Pancreas (tissue), 10 donors: Measurements from ENCODE around the gene ITIH1. TPM values are rescaled to one million over a fixed set of nuclear protein-coding genes. Genes with fewer than 3 reads are reported as not detected.
"Not testable (repeated sequence)": the region's sequence is repeated elsewhere in the genome, so short reads cannot be mapped to it uniquely, and the experiment has no call there.

Experiments
- ATAC-seq, 4 donors: fragments of 200-7000 bp; cut with Tn5 transposase; one replicate each; pipeline versions ENCODE4 v1.8.0 to v1.9.1; 2020; ENCODE audit warnings: mild to moderate bottlenecking in 4 of 4, moderate library complexity in 4 of 4
- DNase-seq, 6 donors: peaks; one replicate each; pipeline ENCODE4 v3.0.0-alpha.2; 2020
- FAIRE-seq: peaks from 2 replicates; lab custom pipeline; 2012; peaks lifted over from hg19 to GRCh38; lab: Jason Lieb, UNC
- H3K27ac ChIP-seq, 4 donors: fragments of 200-600 bp; sonication (generic); 1 replicate in 3 of 4; 2 replicates in 1 of 4; pipeline versions ENCODE4 v1.5.0 to v1.8.0; 2020
- H3K27me3 ChIP-seq, 4 donors: fragments of 200-600 bp; one replicate each; pipeline ENCODE4 v1.8.0; 2021
- H3K36me3 ChIP-seq, 3 donors: fragments of 200-600 bp; sonication (generic) in 1 of 3; one replicate each; pipeline versions ENCODE4 v1.5.0 to v1.8.0; 2020 to 2021
- H3K4me1 ChIP-seq, 3 donors: fragments of 200-600 bp; one replicate each; pipeline ENCODE4 v1.8.0; 2021
- H3K4me3 ChIP-seq, 4 donors: fragments of 200-600 bp; sonication (generic) in 2 of 4; one replicate each; pipeline versions ENCODE4 v1.5.0 to v1.8.0; 2020 to 2021
- H3K9me3 ChIP-seq, 4 donors: fragments of 200-600 bp; one replicate each; pipeline ENCODE4 v1.8.0; 2021
- CTCF ChIP-seq, 4 donors: fragments of 200-600 bp; sonication (generic) in 3 of 4; IDR thresholded peaks; one replicate each; pipeline versions ENCODE4 v1.5.0 to v1.8.0; 2021; ENCODE audit warnings: antibody characterized with exemption in 4 of 4
- WGBS, 2 donors: extraction: QIAGEN DNeasy Blood & Tissue Kit; methylation state at CpG; one replicate each; pipeline ENCODE4 v1.1.7; 2013; 5-methylcytosine and 5-hydroxymethylcytosine counted together
- intact Hi-C, 3 donors: fragments of 100-400 bp; cut with DNase I; formaldehyde crosslinking; loops; one replicate each; pipeline versions ENCODE4 v1.11.1 to v1.14.2; 2022
- polyA plus RNA-seq, 2 donors: library from polyadenylated mRNA; stranded (reverse); fragments of 200-250 nt; gene quantifications; one replicate each; pipeline ENCODE4 v1.2.3, GENCODE V29; 2013
- total RNA-seq, 6 donors: library from RNA; stranded (reverse); fragmentation: NEBNext Ultra II Directional in 4 of 6; extraction: Animal tissue kit (Norgen Biotek cat#: 25700) in 4 of 6; gene quantifications; one replicate each; pipeline versions ENCODE4 v1.2.1 to v1.2.4, GENCODE V29; 2021 to 2023
- donor health status: healthy with polysubstance abuse.
- donor health status: DM: no; HTN: no; CAD: no; lungs with moderate emphysema.
- donor health status: DM: no; HTN: no; CAD: no.
- donor health status: control.
- donor health status: control.
- donor health status: Bipolar disorder and iron deficiency.
- donor health status: DM: yes; HTN: yes; CAD: no.
- donor health status: DM: no; HTN: no; CAD: no.
- donor health status: DM: no; HTN: no; CAD: no.
- donor health status: DM: yes; HTN: yes; CAD: no.

The ITIH1 gene
- 1 to 10 TPM in 1 of 6 donors, under 1 TPM in 4, not detected in 1; 0.32 to 1.9 (median 0.43) TPM for total RNA-seq
- 1 to 10 TPM; 1.1 to 1.2 TPM for polyA plus RNA-seq

GRCh38 chr3:52777127-52777958, at the start of gene ITIH1:
ITIH1 (plus strand) TSS chr3:52777599; CDS start chr3:52777616, 17 bp downstream.
- Histone ChIP-seq H3K9me3 (no peaks in the 10 kb centered on the region), H3K27ac (no peak within 1 kb of the TSS), H3K36me3 (no peaks in the 10 kb centered on the region), H3K4me1 (no peaks in the 10 kb centered on the region), H3K4me3 (no peak within 1 kb of the TSS), H3K27me3 (no peaks in the 10 kb centered on the region)
- DNase-seq, result peak in 3 of 6 donors; percentile 4 to 38 (median 37)
- no peak for TF ChIP-seq CTCF (IDR thresholded peaks at IDR 0.05)
- WGBS, 2 donors, result 58 to 62% methylated on average over 12 of the region's 12 CpGs
- intact Hi-C loops, result no loop called here
- ATAC-seq, result peak in 2 of 4 donors; percentile 31 to 47
- FAIRE-seq, result no peak

GRCh38 chr3:52728753-52729152, 48.6 kb upstream of the ITIH1 start:
- intact Hi-C loops, H3K4me3 ChIP-seq, DNase-seq, H3K9me3 ChIP-seq, H3K4me1 ChIP-seq, H3K27ac ChIP-seq, H3K27me3 ChIP-seq, FAIRE-seq, ATAC-seq: not testable (repeated sequence)
- H3K36me3 ChIP-seq, result peaks cover 0 to 18% (median 0%) of the 10 kb centered on the region in 3 donors
- WGBS, 2 donors, result 35 to 38% methylated on average over 3 of the region's 3 CpGs

- intact Hi-C loops, result no loop called here
- no peaks in the 10 kb centered on the region for H3K4me1 ChIP-seq
- no peak for ATAC-seq
- H3K27ac ChIP-seq, result no peak overlapping the region
- H3K36me3 ChIP-seq, result peaks cover 0 to 21% (median 0%) of the 10 kb centered on the region in 3 donors
- H3K27me3 ChIP-seq, result no peaks in the 10 kb centered on the region
- H3K4me3 ChIP-seq, result no peak overlapping the region
- no peaks in the 10 kb centered on the region for H3K9me3 ChIP-seq
- DNase-seq, result no peak
- no peak for TF ChIP-seq CTCF (IDR thresholded peaks at IDR 0.05)
- no peak for FAIRE-seq
Observed at GRCh38 chr3:52730681-52731080, 46.7 kb upstream of the ITIH1 start.

- Histone ChIP-seq H3K9me3 (no peaks in the 10 kb centered on the region), H3K36me3 (peaks cover 0 to 21% (median 0%) of the 10 kb centered on the region in 3 donors), H3K27ac (no peak overlapping the region), H3K4me1 (no peaks in the 10 kb centered on the region), H3K27me3 (no peaks in the 10 kb centered on the region), H3K4me3 (no peak overlapping the region)
- WGBS, 2 donors, result 83% methylated on average over 14 of the region's 14 CpGs
- FAIRE-seq (no peak), ATAC-seq (no peak), DNase-seq (no peak)
- intact Hi-C loops, result no loop called here
- no peak for TF ChIP-seq CTCF (IDR thresholded peaks at IDR 0.05)
Observed at GRCh38 chr3:52731590-52731989, 45.8 kb upstream of the ITIH1 start.

GRCh38 chr3:52733256-52733891, 44.0 kb upstream of the ITIH1 start:
- no peaks in the 10 kb centered on the region for H3K27me3 ChIP-seq
- H3K36me3 ChIP-seq, result peaks cover 0 to 25% (median 0%) of the 10 kb centered on the region in 3 donors
- 83 to 84% methylated on average over 10 of the region's 10 CpGs for WGBS, 2 donors
- intact Hi-C loops, result no loop called here
- H3K4me3 ChIP-seq, result no peak overlapping the region
- ATAC-seq (no peak), DNase-seq (no peak), FAIRE-seq (no peak)
- TF ChIP-seq CTCF (IDR thresholded peaks at IDR 0.05), result no peak
- no peak overlapping the region for H3K27ac ChIP-seq
- no peaks in the 10 kb centered on the region for H3K9me3 ChIP-seq
- no peaks in the 10 kb centered on the region for H3K4me1 ChIP-seq
